ENCODE results near the gene LGI4.

The LGI4 gene

DNA sequence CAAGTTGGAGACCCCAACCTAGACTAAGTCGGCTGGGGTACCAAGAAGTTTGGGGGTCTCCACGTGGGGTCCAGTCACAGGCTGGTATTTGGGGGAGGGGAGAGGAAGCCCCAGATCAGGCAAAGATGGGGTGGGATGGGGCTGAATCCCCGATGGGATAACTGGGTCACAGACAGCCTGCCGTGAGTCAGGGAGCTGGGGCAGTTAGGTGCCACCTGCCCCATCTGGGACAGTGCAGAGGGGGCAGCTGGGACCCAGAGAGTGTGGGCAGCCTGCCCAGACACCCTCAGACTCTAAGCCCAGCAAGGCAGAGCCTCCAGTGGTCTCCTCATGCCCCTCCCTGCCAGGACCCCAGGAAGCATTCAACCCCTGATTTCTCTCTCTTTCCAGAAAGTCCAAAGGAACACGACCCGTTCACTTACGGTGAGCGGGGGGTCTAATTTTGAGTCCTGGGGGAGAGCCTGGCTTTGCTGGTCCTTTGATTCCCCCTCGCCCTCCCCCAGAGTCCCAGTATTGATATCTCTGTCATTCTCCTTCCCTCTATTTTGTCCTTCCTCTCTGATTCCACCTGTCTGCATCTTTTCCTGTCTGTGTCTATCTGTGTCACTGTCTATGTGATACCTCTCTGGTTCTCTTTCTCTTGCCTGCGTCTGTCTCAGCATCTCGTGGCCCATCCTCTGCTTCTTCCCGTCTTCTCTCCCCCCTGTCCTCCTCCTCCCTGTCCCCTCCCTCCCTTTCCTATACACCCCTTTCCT lies 5.5 kb upstream of the LGI4 start:
- TF ChIP-seq, protein P1, sequence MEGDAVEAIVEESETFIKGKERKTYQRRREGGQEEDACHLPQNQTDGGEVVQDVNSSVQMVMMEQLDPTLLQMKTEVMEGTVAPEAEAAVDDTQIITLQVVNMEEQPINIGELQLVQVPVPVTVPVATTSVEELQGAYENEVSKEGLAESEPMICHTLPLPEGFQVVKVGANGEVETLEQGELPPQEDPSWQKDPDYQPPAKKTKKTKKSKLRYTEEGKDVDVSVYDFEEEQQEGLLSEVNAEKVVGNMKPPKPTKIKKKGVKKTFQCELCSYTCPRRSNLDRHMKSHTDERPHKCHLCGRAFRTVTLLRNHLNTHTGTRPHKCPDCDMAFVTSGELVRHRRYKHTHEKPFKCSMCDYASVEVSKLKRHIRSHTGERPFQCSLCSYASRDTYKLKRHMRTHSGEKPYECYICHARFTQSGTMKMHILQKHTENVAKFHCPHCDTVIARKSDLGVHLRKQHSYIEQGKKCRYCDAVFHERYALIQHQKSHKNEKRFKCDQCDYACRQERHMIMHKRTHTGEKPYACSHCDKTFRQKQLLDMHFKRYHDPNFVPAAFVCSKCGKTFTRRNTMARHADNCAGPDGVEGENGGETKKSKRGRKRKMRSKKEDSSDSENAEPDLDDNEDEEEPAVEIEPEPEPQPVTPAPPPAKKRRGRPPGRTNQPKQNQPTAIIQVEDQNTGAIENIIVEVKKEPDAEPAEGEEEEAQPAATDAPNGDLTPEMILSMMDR (conservative IDR thresholded peaks at IDR 0.05), result no peak

DNA sequence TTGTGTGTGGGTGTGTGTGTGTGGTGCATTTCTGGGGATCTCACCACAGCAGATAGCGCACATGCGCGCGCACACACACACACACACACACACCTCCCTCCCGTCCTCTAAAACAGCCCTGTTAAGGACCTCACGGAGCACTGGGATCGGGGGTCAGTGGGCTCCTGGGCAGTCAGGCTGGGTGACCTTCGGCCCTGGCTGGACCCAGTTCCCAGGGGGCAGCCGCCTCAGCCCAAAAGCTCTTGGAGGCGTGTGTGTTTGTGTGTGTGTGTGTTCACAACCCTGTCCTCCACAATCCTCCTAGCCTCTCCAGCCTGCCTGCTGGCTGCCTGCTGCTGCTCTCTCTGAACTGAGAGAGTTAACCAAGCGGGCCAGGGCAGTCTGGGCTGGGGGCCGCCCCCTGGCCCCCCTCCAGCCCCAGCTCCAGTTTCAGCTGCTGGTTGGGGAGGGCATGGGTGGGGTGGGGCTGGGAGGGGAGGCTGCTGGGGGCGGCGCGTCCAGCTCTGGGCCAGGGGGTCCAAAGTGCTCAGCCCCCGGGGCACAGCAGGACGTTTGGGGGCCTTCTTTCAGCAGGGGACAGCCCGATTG lies 3.5 kb upstream of the LGI4 start, which contains the start of gene FXYD1:
Gene FXYD1, plus strand, starts transcription at position 520 of the 588 bp plus-strand sequence. CDS start 1,256 bp downstream, outside the sequence.
- H3K27ac ChIP-seq, result no peak within 1 kb of the TSS
- TF ChIP-seq, protein P1 (conservative IDR thresholded peaks at IDR 0.05), result no peak

More for the DNA sequence above, 5.5 kb upstream of the LGI4 start:
- H3K27ac ChIP-seq, result no peak overlapping the region

DNA sequence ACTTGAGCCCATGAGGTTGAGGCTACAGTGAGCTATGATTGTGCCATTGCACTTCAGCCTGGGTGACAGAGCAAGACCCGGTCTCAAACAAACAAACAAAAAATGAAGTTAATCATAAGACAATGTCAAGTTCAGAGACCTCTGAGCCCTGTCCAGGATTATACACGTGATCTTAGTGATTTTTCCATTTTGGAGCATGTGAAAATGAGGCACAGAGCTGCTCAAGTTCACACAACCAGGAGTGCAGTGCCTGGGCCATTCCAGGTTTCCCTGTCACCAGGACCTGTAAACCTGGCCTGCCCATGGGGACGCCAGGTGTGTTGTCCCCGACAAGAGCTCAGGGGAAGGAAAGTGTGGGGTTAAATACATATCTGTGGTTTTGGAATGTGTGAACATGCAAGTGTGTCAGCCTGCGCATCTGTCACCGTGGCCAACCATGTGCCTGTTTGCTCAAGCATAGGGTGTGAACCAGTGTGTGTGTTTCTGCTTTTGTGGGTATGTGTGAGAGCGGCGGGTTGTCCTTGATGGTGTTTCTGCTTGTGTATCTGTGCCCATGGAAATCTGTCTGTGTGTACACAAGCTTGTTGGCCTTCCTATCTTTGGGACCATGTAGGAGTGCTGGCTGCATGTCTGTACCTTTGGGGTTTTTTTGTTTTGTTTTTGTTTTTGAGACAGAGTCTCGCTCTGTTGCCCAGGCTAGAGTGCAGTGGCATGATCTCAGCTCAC lies 2.3 kb upstream of the LGI4 start:
- TF ChIP-seq, protein P1 (conservative IDR thresholded peaks at IDR 0.05), result no peak
- H3K27ac ChIP-seq, result no peak overlapping the region

DNA sequence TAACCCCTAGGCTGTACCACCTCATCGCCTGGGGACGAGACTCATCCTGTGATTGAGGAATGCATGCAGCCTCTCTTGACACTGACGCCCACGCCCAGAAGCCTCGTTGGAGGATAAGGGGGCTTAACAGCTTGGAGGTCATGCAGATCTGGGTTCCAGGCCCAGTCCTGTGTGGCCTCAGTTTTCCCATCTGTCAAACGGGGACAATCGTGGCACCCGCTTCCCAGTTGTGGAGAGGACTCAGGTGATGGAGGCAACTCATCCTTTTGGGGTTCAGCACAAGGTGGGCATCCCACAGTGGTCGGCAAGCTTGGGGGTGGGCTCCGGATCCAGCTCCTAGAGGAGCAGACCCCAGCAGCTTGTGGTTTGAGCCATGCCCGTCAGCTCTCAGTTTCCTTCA lies 1.4 kb upstream of the LGI4 start:
- TF ChIP-seq, protein P1 (conservative IDR thresholded peaks at IDR 0.05), result no peak
- H3K27ac ChIP-seq, result no peak overlapping the region

DNA sequence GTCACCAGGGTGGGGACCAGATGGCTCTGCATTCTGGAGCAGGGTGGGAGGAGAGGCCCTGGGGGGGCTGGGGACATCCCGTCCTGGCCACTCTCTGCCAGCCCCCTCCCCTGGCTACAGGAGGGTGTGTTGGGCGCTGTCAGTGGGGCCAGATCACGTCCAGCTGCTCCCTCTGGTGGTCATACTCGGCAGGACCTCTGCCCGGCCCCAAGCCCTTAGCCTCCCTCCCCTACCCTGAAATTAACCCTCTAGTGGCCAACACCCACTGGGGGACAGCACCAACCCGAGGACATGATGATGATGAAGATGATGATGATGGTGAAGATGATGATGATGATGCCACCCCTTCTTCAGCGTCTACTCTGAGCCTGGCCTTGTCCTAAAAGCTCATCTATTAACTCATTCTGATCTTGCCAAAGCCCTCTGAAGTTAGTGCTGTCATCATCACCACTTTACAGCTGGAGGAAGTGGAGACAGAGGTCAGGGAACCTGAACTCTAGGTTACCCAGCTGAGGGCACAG lies 590 bp upstream of the LGI4 start:
- H3K27ac ChIP-seq, result no peak overlapping the region
- TF ChIP-seq, protein P1 (conservative IDR thresholded peaks at IDR 0.05), result peak; percentile 96

DNA sequence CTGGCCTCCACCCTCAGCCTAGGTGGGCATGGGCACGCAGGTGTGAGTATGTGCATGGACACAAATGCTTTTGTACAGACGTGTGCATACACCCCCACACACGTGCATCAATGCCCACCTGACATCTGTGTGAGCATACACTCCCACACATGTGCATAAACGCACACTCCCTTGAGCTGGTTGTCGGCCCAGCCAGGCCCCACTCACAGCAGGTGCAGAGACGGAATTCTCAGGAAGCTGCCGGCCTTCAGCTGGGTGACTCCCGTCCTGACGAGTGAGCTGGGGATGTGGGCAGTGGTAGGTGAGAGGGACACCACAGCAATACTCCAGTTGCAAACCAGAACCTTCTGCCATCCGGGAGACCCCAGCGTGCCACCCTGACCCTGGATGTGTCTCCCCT lies 1.0 kb downstream of the LGI4 start:
- TF ChIP-seq, protein P1 (conservative IDR thresholded peaks at IDR 0.05), result no peak
- H3K27ac ChIP-seq, result no peak overlapping the region

DNA sequence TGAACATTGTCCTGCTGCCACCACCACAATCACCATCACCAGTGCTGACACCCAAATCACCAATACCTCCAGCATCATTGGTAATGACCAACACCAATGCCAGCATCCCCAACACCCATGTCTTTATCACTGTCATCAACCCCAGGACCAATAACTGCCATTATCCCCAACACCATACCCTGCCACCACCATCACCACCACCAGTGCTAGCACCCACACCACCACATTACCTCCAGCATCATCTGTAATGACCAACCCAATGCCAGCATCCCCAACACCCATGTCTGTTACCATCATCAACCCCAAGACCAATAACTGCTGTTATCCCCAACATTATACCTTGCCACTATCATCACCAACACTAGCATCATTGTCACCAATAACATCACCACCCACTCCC lies 2.6 kb downstream of the LGI4 start:
- TF ChIP-seq, protein P1 (conservative IDR thresholded peaks at IDR 0.05), result no peak
- no peak overlapping the region for H3K27ac ChIP-seq
